GM18873 (cell line): Measurements from ENCODE around the gene LHFPL5.

ENCODE experiments used
- ATAC-seq: cut with Tn5 transposase; IDR thresholded peaks from one replicate; pipeline ENCODE4 v1.9.1; 2021; ENCODE audit warnings: mild to moderate bottlenecking, moderate library complexity, moderate number of reproducible peaks; ENCODE audit not compliant: unreplicated experiment, low FRiP score

LHFPL5 gene

DNA sequence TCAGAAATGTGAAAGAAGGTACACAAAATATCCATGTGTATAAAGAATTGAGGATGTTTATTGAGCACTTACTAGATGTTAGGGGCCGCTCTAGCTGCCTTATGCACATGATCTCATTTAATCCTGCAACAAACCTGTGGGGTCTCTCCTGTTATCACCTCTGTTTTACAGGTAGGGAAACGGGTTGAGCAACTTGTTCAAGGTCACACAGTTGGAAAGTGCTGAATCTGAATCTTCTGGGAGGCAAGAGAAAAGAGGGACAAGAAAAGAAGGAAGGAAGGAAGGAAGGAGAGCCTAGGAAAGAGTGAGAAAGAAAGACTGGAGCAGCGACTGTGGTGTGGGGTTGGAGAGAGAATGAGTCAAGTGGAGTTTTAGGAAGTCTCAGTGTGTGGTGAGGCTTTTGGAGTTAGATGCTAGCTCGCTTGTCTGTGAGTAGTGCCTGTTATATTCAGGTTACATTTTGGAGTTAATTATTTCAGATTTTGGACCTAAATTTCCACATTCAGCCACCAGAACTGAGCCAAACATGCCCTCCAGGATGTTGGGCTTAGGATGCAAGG lies 16.6 kb upstream of the LHFPL5 start:
- ATAC-seq: no peak

DNA sequence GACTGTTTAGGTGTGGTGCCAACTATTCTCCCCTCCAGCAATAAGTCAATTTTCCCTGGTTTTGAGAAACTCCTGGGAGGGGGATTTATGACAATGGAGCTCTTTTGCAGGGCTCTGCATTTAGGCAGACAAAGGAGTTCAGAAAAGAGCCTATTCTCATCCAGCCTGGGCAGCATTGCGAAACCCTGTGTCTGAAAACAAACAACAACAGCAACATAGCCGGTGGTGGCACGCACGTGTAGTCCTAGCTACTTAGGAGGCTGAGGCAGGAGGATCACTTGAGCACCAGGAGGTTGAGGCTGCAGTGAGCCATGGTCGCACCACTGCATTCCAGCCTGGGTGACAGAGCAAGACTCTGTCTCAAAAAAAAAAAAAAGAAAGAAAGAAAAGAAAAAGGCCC lies 14.5 kb upstream of the LHFPL5 start:
- ATAC-seq: no peak

DNA sequence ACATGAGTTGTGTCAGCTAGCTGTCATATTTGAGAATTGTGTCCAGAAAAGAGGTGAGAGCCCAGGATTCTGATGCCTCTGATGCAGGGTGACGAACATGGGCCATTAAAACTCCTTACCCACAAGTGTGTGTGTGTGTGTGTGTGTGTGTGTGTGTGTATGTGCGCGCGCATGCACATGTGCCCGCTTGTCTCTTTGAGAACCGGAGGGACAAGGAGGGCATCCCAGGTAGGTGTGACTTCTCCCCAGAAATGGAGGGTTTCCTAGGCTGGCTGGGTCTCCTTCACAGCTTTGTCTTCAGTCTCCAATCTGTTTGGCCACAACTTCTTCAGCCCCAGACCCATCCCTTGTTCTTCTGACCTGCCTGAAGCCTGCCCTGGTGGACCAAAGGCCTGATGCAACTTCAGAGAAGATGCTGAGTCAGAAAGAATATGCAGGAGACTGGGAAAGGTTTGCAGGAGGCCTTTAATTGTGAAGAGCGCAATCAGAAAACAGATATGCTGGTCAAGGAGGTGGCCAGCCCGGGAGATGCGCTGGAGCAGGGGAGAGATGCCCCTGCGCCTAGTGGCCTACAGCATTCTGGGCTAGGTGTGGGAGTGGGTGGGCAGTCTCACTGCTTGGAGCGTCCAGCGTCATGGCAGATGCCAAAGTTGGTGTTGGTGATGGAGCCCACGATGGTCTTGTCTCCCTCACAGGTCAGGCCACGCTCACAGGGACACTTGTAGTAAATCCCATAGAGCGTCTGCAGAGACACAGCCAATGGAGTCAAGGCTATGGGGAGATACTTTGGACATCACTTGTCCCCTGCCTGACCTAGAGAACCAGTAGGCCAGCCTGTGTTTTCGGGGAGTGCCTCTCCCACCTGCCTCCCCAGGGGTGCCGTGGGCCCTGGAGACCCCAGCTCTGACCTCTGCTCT lies 10.4 kb upstream of the LHFPL5 start:
- no peak for ATAC-seq

DNA sequence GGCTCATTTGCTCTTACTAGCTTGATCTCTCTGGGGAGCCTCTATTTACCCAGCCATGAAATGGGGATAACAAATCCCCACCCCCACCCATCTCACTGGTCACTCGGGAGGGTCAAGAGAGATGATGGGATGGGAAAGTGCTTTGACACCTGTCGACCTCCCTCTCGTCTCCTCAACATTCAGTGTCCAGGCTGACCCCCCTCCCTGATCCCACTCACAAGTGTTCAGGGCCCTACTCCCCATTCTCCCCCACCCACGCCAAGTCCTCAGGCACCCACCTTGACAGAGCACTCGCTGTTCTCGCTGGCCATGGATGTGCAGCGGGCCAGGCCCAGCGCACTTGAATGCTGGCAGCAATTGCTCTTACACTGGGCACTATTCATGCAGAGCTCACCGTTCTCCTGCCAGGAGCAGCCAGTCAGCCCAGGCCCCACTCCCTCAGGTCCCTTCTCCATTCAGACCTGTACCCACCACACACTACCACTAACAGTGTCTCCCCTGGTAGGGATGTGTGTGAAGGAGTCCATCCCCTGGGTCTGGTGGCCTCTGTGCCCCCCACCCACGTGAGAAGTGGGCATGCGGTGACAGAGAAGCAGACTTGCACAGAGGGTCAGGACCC lies 9.6 kb upstream of the LHFPL5 start:
- ATAC-seq: no peak

DNA sequence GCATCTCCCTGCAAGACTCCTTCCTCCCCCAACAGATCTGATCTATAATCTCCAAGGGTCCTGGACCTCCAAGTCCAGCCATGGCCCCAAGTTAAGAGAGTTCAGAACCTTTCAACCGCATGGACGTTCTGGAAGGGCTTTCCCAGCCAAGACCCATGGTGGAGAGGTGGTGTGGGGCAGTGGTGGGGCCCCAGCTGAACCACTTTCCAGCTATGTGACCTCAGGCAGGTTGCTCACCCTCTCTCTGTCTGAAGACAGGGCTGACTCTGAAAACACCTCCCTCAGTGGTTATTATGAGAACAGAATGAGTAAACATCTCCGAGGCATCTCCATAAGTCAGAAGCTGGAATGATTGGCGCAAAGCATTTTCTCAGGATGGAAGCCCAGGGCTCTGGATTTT lies 8.9 kb upstream of the LHFPL5 start:
- no peak for ATAC-seq

DNA sequence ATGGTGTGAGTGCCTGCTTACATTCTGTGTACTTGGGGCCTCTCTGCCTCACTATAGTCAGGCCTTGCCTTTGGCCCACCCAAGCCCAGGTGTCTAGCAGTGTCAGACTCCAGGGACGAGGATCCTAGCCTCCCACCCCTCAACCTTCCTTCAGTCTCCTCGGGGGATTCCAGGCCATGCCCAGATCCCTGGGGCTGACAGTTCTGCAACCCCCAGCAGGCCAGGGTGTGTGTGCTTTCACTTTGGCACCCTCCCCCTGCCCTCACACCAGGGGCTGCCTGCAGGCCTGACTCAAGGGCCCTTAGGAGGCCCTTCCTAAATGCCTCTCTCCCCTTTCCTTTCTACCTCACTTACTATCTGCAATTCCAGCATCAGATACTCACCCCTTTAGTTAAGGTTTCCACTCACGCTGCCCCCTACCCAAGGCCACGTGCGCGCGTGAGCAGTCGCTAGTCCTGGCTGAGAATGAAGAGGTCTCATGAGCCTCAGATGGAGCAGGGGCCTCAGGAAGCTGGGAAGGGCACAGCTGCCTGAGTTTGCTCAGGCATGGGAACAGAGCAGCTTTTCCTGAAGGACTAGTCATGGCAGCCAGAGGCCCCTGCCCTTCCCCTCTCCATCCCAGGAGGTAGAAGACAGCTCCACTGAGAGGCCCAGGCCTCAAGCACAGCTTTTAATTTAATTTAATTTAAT lies 7.2 kb upstream of the LHFPL5 start:
- no peak for ATAC-seq

DNA sequence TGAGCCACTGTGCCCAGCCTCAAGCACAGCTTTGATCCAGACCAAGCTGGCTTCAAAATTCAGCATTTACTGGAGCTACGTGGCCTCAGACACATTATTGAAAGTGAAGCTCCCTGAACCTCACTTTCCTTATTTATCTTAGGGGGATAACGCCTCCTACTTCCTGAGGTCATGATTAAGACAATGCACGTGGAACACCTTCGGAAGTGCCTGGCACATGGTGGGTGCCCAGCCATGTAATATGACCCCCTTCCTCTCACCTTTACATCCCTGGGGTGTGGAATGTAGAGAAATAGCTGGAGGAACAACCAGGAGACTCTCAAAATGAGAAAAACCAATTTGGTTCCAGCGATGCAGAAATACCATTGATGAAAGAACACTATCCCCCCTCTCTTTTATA lies 6.4 kb upstream of the LHFPL5 start:
- no peak for ATAC-seq

DNA sequence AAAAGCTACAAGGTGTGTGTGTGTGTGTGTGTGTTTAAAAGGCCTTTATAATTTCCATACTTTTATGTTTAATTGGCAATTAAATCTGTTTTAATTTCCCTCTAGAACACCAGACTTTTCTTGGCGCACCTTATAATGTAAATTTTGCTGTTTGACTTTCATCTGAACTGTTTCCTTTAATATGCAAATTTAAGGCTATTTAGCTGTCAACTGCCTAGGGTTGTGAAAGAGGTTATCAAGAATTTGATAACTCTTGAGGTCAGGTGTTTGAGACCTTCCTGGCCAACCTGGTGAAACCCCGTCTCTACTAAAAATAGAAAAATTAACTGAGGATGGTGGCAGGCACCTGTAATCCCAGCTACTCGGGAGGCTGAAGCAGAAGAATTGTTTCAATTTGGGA lies 4.0 kb upstream of the LHFPL5 start:
- no peak for ATAC-seq

DNA sequence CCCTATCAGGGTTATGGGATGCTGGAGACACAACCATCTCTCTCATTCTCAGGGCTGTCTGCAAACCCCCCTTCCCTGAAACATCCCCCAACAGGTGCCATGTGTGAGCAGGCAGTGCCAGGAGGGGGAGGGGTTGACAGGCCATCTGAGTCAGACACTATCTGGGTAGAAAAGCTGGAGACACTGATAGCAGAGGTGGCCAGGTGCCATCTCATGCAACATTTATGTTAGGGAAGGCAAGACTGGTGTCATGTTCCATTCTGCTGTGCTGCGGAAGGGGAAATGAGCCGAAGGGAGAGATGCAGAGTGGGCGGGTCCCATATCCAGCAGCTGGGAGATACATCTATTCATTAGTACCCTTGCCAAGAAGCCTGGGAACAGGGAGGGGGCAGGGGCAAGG lies 3.5 kb downstream of the LHFPL5 start:
- no peak for ATAC-seq

DNA sequence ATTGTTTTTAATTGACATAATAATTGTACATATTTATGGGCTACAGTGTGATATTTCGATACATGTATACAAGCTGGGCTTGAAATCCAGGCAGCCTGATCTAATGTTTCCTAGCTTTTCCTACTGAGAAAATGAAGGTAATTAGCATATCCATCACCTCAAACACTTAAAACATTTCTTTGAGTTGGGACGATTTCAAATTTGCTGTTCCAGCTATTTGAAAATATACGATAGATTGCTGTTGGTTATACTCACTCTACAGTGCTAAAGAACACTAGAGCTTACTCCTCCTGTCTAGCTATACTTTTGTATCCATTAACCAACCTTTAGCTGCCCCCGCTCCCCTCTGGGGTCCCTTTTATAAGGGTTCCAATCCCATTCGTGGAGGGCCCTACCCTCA lies 4.7 kb downstream of the LHFPL5 start:
- no peak for ATAC-seq

DNA sequence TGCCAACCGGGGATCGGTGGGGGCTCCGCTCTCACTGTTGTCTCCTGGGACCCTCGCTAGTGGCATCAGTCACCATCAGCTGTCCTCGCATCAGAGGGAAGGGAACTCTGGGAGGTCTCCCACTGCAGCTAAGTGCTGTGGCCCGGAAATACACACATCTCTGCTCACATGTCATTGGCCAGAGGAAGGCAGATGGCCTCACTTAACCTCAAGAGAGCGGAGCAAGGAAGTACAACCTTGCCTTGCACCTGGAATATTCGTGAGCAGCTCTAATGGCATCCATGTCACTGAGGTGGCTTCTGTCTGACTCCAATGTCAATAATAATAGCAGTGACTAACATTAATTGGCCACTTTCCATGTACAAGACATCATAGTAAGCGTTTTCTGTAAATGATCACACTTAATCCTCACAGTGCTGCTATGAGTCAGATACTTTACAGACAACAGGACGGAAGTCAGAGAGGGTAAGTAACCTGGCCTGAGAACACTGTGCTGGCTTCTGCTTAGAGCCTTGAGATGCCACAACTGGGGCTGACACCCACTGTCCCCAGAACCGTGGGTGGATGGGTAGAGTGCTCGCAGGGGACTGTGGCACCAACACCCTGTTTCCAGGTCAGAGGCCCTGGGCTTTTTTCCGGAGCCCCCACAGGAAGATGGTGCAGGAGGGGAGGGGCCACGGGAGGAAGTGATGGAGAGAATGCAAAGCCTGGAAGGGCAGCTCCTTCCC lies 6.0 kb downstream of the LHFPL5 start:
- no peak for ATAC-seq

DNA sequence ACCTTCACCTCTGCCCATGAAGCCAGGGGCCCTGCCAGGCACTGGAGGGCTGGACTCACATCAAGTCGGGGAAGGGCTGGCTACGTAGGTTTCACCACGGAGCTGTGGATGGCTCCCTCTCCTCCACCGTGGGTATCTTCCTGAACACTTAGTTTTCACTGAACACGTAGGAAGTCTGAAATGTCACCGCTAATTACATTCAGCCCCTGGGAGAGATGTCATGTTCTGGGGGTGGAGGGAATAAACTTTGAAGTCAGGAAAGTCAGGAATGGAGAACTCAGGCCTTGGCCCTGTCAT lies 6.5 kb downstream of the LHFPL5 start:
- no peak for ATAC-seq

DNA sequence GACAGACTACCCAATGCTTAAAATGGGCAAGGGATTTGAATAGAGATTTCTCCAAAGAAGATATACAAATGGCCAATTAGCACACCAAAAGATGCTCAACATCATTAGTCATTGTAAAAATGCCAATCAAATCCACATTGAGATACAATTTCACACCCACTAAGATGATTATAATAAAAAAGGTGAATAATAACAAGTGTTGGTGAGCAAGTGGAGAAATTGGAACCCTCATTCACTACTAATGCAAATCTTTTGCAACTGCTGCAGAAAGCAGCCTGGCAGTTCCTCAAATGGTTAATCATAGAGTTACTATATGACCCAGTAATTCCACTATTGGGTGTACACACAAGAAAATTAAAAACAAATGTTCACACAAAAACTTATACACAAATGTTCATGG lies 12.4 kb downstream of the LHFPL5 start:
- ATAC-seq: no peak

DNA sequence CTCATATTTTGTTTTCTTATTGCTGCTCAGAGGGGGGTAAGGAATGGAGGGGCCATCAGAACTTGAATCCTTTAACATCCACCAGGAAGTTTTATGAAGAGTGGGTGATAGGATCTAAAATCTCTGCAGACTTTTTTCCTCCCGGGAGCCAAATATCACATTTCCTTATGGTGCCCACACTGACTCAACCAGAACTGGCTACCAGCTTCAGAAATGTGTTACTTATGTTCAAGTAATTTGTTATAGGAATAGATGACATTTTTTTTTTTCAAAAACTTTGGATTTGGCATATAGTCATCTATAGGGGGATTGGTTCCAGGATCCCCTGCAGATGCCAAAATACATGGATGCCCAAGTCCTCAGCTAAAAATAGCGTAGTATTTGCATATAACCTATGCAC lies 18.4 kb downstream of the LHFPL5 start:
- ATAC-seq: no peak

DNA sequence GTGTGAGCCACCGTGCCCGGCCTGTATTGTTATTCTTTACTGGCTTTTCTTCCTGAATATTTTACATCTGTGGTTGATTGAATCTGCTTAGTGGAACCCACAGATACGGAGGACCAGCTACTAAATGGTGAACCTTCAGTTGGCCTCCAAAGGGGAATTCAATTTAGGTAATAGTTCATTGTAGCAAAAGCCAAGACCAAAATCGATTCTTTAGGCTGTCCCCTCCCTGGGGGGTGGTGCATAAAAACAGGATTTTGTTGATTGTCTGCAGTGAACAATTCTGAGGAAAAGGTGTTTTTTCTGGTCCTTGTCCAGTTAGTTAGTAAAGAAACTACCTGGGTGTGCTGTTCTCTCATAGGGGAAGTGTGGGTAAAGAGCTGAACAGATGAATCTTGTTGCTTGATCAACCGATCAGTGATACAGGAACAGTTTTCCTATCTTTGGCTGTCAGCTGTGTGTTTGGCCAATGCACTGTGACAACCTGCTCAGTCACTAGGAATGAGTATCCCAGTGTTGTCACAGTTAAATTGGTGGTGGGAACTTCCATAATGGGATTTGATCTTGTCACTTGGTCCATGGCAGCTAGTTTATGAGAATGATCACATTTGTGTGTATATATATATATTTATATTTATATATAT lies 19.5 kb downstream of the LHFPL5 start:
- ATAC-seq: no peak

DNA sequence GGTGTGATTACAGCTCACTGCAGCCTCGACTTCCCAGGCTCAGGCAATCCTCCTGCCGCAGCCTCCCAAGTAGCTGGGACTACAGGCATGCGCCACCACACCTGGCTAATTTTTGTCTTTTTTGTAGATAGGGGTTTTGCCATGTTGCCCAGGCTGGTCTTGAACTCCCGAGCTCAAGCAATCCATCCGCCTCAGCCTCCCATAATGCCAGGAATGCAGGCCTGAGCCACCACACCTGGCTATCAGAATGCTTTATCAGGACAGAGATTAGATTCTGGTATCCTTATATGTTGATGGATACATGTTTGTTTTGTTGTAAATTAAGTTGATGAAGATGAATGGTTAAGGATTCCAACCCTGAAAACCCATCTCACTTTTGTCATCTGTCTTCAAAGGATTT lies 24.2 kb downstream of the LHFPL5 start:
- ATAC-seq: no peak

DNA sequence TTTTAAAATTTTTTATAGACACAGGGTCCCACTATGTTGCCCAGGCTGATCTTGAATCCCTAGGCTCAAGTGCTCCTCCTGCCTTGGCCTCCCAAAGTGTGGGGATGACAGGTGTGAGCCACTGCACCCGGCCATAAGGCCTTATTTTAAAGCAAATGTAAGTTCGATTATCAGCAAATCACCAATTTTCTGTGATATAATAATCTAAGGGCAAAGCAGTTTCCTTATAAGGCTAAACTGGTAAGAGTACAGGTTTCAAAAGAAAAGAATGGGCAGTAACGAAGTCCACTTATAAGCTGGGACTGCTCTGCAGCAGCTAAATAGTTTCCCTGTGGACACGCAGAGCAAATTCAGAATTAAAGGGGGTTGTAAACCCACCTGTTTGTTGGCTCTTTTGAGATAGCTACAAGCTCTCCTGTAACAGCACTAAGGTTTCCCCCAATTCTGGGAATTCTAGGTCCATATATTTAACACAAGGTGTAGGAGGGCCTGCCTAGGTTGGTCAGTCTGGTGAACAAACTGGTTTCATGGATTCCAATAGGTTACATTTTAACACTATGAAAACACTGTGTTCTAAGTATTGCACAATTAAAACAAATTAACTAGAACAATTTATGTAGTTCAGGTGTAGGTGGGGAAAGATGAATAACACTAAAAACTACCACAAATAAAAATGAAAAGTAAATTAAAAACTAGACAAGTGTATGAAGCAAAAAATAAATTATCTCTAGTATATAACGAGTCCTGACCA lies 26.3 kb downstream of the LHFPL5 start:
- ATAC-seq: no peak

DNA sequence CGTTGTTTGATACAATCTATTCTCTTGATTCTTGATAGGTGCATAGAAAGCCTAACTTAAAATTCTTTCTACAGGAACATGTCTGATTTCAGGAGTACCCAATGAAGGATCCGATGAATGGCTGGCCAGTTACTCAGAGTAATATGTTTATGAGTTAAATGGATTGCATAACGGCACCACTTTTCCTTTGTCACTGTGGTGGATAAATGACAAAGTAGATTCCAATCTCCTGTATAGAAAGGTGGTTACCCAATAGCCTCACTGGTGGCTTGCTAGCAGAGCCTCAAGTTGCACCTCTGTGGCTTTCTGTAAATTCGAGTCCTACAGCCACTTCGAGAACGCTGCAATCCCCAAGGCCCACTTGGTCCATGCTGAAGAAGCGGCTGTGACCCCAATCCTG lies 28.4 kb downstream of the LHFPL5 start:
- no peak for ATAC-seq

DNA sequence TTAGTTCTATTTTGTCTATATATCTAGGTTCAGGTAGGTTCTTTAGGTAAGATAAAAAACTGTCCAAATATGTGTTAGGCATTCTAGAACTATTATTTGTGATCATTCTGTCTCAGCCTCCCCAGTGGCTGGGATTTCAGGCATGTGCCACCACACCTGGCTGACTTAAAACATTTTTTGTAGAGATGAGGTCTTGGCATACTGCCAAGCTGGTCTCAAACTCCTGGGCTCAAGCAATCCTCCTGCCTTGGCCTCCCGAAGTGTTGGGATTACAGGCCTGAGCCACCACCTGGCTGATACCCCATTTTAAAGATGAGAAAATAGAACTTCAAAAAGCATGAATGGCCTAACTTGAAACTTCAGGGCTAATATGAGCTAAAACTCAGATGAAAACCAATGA lies 33.9 kb downstream of the LHFPL5 start:
- no peak for ATAC-seq

DNA sequence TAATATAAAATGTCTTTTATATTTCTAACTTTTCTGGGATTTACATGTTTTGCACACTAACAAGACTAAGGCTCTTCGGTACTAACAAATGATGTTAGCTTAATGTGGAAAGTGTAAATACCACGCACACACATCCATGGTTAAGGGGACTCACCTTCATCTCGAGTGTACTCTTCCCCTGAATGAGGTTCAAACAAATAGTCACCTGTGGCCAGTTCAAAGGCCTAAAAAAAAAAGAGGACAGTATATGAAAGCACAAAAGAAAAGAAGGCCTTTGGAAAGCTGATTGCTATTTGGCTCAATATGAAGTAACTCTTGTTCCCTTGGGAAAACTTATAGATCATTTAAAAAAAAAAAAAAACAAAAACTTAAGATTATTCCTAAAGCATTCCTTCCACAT lies 37.2 kb downstream of the LHFPL5 start:
- ATAC-seq: no peak
